Measurements from ENCODE around the gene C16orf92. TPM values are rescaled to one million over a fixed set of nuclear protein-coding genes. Genes with fewer than 3 reads are reported as not detected.

The C16orf92 gene
- total and polyA plus RNA-seq, 2 experiments from 2014 or later = 0.34 TPM; not detected in 1

GRCh38 chr16:29975811-29976511 lies 47.0 kb upstream of the C16orf92 start:
- H4K20me1 ChIP-seq (replicated peaks; ENCODE audit: insufficient read depth) = peaks cover 17% of the 10 kb centered on the region
- H3K4me3 ChIP-seq = peak overlapping the region; percentile 98; the same call in 1 of the 2 replicates
- H3K36me3 Mint-ChIP-seq (ENCODE audit: low read depth) = peaks cover 41% of the 10 kb centered on the region
- peaks cover 16% of the 10 kb centered on the region for H3K27me3 ChIP-seq (ENCODE audit: insufficient read depth)
- no peak for DNase-seq (ENCODE audit: low spot score)
- H3K4me1 Mint-ChIP-seq = peaks cover 29% of the 10 kb centered on the region
- H3K4me2 ChIP-seq = peak overlapping the region; percentile 100
- no peak overlapping the region for H2AFZ ChIP-seq
- peaks cover 21% of the 10 kb centered on the region for H3K9me3 Mint-ChIP-seq
- H3K9me2 ChIP-seq (ENCODE audit: insufficient read depth) = peaks cover 4% of the 10 kb centered on the region; the same call in 1 of the 2 replicates
- H3F3A ChIP-seq (replicated peaks; ENCODE audit: low read depth) = peaks cover 23% of the 10 kb centered on the region; the same call in 1 of the 2 replicates
- peaks cover 27% of the 10 kb centered on the region for H3K4me1 ChIP-seq (ENCODE audit: insufficient read depth)
- peak; percentile 22 for ATAC-seq
- TF ChIP-seq ZNF331 (CRISPR knock-in tag; IDR thresholded peaks at IDR 0.05; ENCODE audit: low read depth) (no peak), CTCF (conservative IDR thresholded peaks at IDR 0.05; ENCODE audit: low read depth in 2 of 2) (no peak), EZH2phosphoT487 (IDR thresholded peaks at IDR 0.05; ENCODE audit: unreplicated experiment) (no peak)
- peaks cover 37% of the 10 kb centered on the region for H3K79me2 ChIP-seq (replicated peaks; ENCODE audit: insufficient read depth)
- H3K27ac Mint-ChIP-seq = peak overlapping the region; percentile 37
- no peak overlapping the region; the same call in 1 of the 2 replicates for H3K27ac ChIP-seq (ENCODE audit: low read depth)
- H3K27me3 Mint-ChIP-seq (ENCODE audit: insufficient read depth, low read depth, poor library complexity) = peaks cover 18% of the 10 kb centered on the region
- peak overlapping the region; percentile 97 for H3K4me3 Mint-ChIP-seq
- peaks cover 23% of the 10 kb centered on the region for H3K36me3 ChIP-seq (ENCODE audit: insufficient read depth)

GRCh38 chr16:29977063-29977825 lies 45.8 kb upstream of the C16orf92 start:
- Histone ChIP-seq H3K79me2 (replicated peaks; ENCODE audit: insufficient read depth) (peaks cover 37% of the 10 kb centered on the region), H3K4me2 (peak overlapping the region; percentile 100), H3K27me3 (ENCODE audit: insufficient read depth) (peaks cover 8% of the 10 kb centered on the region), H3K36me3 (ENCODE audit: insufficient read depth) (peaks cover 24% of the 10 kb centered on the region), H3K4me3 (0 out of 2 replicates have a peak overlapping the region, but pooled peaks have one; percentile 98), H3K9me2 (ENCODE audit: insufficient read depth) (peaks cover 4% of the 10 kb centered on the region; the same call in 1 of the 2 replicates), H2AFZ (no peak overlapping the region), H4K20me1 (replicated peaks; ENCODE audit: insufficient read depth) (peaks cover 17% of the 10 kb centered on the region), H3K4me1 (ENCODE audit: insufficient read depth) (peaks cover 27% of the 10 kb centered on the region), H3F3A (replicated peaks; ENCODE audit: low read depth) (peaks cover 21% of the 10 kb centered on the region; the same call in 1 of the 2 replicates), H3K27ac (ENCODE audit: low read depth) (no peak overlapping the region)
- H3K27me3 Mint-ChIP-seq (ENCODE audit: insufficient read depth, low read depth, poor library complexity) = peaks cover 14% of the 10 kb centered on the region
- H3K9me3 Mint-ChIP-seq = peaks cover 12% of the 10 kb centered on the region
- H3K27ac Mint-ChIP-seq = peak overlapping the region; percentile 76; the same call in 1 of the 2 replicates
- DNase-seq (ENCODE audit: low spot score) = no peak
- peaks cover 32% of the 10 kb centered on the region for H3K36me3 Mint-ChIP-seq (ENCODE audit: low read depth)
- H3K4me3 Mint-ChIP-seq = no peak overlapping the region
- peaks cover 29% of the 10 kb centered on the region for H3K4me1 Mint-ChIP-seq
- ATAC-seq = no peak
- TF ChIP-seq JUNB (IDR thresholded peaks at IDR 0.05; ENCODE audit: unreplicated experiment) (no peak), EZH2 (IDR thresholded peaks at IDR 0.05; ENCODE audit: low read depth, unreplicated experiment) (no peak), REST (IDR thresholded peaks at IDR 0.05; ENCODE audit: unreplicated experiment) (no peak), NANOG (IDR thresholded peaks at IDR 0.05; ENCODE audit: borderline replicate concordance) (no peak)
